LNCaP clone FGC (cell line): Measurements from ENCODE around the gene VN1R4.
"Not testable (repeated sequence)": the region's sequence is repeated elsewhere in the genome, so short reads cannot be mapped to it uniquely, and the experiment has no call there.

Experiments used
- DNase-seq: peaks from one replicate; pipeline ENCODE4 v3.0.0-alpha.2; 2011; ENCODE audit warnings: low read depth
- H3K4me3 ChIP-seq: 2 replicates; pipeline ENCODE4 v1.5.1; 2011; ENCODE audit warnings: mild to moderate bottlenecking, low read depth, low read length, control low read depth
- TF ChIP-seq, protein P1 (sequence below): IDR thresholded peaks from 2 replicates; pipeline ENCODE4 v1.5.1; 2012; ENCODE audit warnings: mild to moderate bottlenecking; ENCODE audit not compliant: control insufficient read depth, insufficient read depth; ENCODE audit errors: extremely low read depth

VN1R4 gene

DNA sequence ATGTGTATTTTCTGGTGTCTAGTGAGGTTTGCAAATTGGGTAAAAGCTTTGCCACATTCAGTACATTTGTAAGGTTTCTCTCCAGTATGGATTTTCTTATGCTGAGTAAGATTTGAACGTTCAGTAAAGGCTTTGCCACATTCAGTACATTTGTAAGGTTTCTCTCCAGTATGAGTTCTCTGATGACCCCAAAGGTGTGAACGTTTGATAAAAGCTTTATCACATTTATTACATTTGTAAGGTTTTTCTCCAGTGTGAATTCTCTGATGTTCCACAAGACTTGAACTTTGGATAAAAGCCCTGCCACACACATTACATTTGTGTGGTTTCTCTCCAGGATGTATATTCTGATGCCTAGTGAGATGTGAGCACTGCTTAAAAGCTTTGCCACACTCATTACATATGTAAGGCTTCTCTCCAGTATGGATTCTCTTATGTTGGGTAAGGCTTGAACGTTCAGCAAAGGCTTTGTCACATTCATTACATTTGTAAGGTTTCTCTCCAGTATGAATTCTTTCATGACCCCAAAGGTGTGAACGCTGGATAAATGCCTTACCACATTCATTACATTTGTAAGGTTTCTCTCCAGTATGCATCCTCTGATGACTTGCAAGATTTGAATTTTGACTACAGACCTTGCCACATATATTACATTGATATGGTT is 30.3 kb downstream of the VN1R4 start:
- no peak overlapping the region for H3K4me3 ChIP-seq
- TF ChIP-seq, protein P1, sequence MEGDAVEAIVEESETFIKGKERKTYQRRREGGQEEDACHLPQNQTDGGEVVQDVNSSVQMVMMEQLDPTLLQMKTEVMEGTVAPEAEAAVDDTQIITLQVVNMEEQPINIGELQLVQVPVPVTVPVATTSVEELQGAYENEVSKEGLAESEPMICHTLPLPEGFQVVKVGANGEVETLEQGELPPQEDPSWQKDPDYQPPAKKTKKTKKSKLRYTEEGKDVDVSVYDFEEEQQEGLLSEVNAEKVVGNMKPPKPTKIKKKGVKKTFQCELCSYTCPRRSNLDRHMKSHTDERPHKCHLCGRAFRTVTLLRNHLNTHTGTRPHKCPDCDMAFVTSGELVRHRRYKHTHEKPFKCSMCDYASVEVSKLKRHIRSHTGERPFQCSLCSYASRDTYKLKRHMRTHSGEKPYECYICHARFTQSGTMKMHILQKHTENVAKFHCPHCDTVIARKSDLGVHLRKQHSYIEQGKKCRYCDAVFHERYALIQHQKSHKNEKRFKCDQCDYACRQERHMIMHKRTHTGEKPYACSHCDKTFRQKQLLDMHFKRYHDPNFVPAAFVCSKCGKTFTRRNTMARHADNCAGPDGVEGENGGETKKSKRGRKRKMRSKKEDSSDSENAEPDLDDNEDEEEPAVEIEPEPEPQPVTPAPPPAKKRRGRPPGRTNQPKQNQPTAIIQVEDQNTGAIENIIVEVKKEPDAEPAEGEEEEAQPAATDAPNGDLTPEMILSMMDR: no peak
- DNase-seq: no peak

DNA sequence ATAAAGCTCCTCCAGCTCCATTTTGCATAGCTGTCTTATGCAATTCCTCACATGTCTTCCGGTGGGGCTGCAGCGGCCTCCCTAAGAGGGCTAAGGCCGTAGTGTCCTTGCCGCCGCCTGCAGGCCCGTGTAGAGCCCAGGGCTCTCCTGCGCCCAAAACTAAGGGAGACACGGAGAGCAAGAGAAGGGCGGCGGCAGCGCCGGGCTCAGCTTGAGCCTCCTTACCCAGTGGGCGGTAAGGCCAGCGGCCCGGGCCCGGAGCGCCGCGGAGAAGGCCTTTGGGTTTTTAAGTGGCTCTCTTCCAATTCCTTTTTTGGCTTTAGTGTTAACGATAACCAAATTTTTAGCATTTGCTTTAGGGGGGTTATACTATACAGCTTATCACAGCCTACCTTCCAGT is 42.9 kb downstream of the VN1R4 start:
- TF ChIP-seq, protein P1: no peak
- H3K4me3 ChIP-seq: no peak overlapping the region
- no peak for DNase-seq

DNA sequence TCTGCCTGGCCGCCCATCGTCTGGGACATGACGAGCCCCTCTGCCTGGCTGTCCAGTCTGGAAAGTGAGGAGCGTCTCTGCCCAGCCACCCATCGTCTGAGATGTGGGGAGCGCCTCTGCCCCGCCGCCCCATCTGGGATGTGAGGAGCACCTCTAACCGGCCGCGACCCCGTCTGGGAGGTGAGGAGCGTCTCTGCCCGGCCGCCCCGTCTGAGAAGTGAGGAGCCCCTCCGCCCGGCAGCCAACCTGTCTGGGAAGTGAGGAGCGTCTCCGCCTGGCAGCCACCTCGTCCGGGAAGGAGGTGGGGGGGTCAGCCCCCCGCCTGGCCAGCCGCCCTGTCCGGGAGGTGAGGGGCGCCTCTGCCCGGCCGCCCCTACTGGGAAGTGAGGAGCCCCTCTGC is 44.8 kb downstream of the VN1R4 start:
- not testable (repeated sequence) for DNase-seq, H3K4me3 ChIP-seq
